ENCODE data around the gene TM7SF2.

GRCh38 chr11:65128182-65129145 is 16.8 kb downstream of the TM7SF2 start:
- no peak for TF ChIP-seq MXI1 (IDR thresholded peaks at IDR 0.05; ENCODE audit: borderline replicate concordance, low read depth, low read length)
- no peak for TF ChIP-seq CEBPG (CRISPR knock-in tag; IDR thresholded peaks at IDR 0.05)
- no peak for TF ChIP-seq SNAPC4 (CRISPR knock-in tag; IDR thresholded peaks at IDR 0.05)
- no peak for TF ChIP-seq NFE2 (CRISPR knock-in tag; IDR thresholded peaks at IDR 0.05)
- TF ChIP-seq MAX (IDR thresholded peaks at IDR 0.05) = no peak
- no peak for TF ChIP-seq SP2 (CRISPR knock-in tag; IDR thresholded peaks at IDR 0.05)
- no peak for TF ChIP-seq ZNF362 (CRISPR knock-in tag; IDR thresholded peaks at IDR 0.05; ENCODE audit: borderline replicate concordance)

Data from HepG2 (cell line).